Activated CD8-positive, alpha-beta T cell treated with anti-CD3 and anti-CD28 coated beads, Interleukin-2, amount 10 ng/mL, durations not matched to agents 7 days and 5 days (primary cell): ENCODE results near the gene PRKAB2. TPM values are rescaled to one million over a fixed set of nuclear protein-coding genes. Genes with fewer than 3 reads are reported as not detected.
"Not testable (repeated sequence)": the region's sequence is repeated elsewhere in the genome, so short reads cannot be mapped to it uniquely, and the experiment has no call there.

Experiments used
- ATAC-seq: fragments of 150-1000 bp; cut with Tn5 transposase; one replicate; pipeline ENCODE4 v1.10.0; 2021; ENCODE audit warnings: moderate library complexity
- CTCF ChIA-PET: fragments of 350-600 bp; sonication (Branson Sonifier 250); formaldehyde crosslinking; loops from one replicate; lab custom pipeline; 2021; ENCODE audit warnings: antibody characterized with exemption; lab: Charles Lee
- POLR2A ChIA-PET: fragments of 350-600 bp; sonication (Branson Sonifier 250); formaldehyde crosslinking; loops from one replicate; lab custom pipeline; 2021; ENCODE audit warnings: antibody characterized with exemption; lab: Charles Lee
- DNase-seq: peaks from one replicate; pipeline ENCODE4 v3.0.0-alpha.2; 2020
- H3K27ac Mint-ChIP-seq: one replicate; pipeline ENCODE4 v1.8.0; 2021; ENCODE audit warnings: mild to moderate bottlenecking, mixed read lengths
- H3K27me3 Mint-ChIP-seq: one replicate; pipeline ENCODE4 v1.8.0; 2021; ENCODE audit warnings: low read depth, mixed read lengths
- H3K36me3 Mint-ChIP-seq: one replicate; pipeline ENCODE4 v1.8.0; 2021; ENCODE audit warnings: low read depth, mixed read lengths
- H3K4me1 Mint-ChIP-seq: one replicate; pipeline ENCODE4 v1.8.0; 2021; ENCODE audit warnings: low read depth, mixed read lengths
- H3K4me3 Mint-ChIP-seq: one replicate; pipeline ENCODE4 v1.8.0; 2021; ENCODE audit warnings: mild to moderate bottlenecking, mixed read lengths
- H3K9me3 Mint-ChIP-seq: one replicate; pipeline ENCODE4 v1.8.0; 2022; ENCODE audit warnings: mixed read lengths; ENCODE audit not compliant: insufficient read depth
- total RNA-seq, 2 experiments: library from RNA; stranded (reverse); gene quantifications; one replicate each; pipeline ENCODE4 v1.2.3, GENCODE V29; 2021

PRKAB2 gene
- total RNA-seq, 2 experiments from 2014 or later = 9.6 to 10.4 TPM

- ChIA-PET CTCF (interaction anchor here (1.0 to 4.9 kb wide), 2 partner anchors 9 to 73 kb away, joined by 3 to 56 read pairs; partner anchors contain the start of gene CHD1L), POLR2A (interaction anchor here (1.0 to 2.7 kb wide), 2 partner anchors 85 to 86 kb away, joined by 5 to 14 read pairs; no protein-coding TSS in a partner anchor)
- Mint-ChIP-seq H3K27ac (no peak overlapping the region), H3K4me3 (peak overlapping the region; percentile 98), H3K9me3 (no peaks in the 10 kb centered on the region), H3K27me3 (no peaks in the 10 kb centered on the region), H3K36me3 (peaks cover 25% of the 10 kb centered on the region), H3K4me1 (peaks cover 32% of the 10 kb centered on the region)
- no peak for DNase-seq
- ATAC-seq = no peak
These were observed 2.2 kb downstream of the PRKAB2 start for GRCh38 chr1:147169840-147170674.

GRCh38 chr1:147169171-147169570 lies 3.1 kb downstream of the PRKAB2 start:
- ChIA-PET CTCF (interaction anchor here (1.0 to 4.9 kb wide), 3 partner anchors 8 to 73 kb away, joined by 3 to 56 read pairs (median 3); partner anchors contain the start of gene CHD1L), POLR2A (interaction anchor here (2.7 kb wide), 1 partner anchor 85 kb away, joined by 14 read pairs; no protein-coding TSS in a partner anchor)
- DNase-seq = no peak
- Mint-ChIP-seq H3K4me3 (no peak overlapping the region), H3K27ac (no peak overlapping the region), H3K4me1 (peaks cover 29% of the 10 kb centered on the region), H3K9me3 (no peaks in the 10 kb centered on the region), H3K36me3 (peaks cover 23% of the 10 kb centered on the region), H3K27me3 (no peaks in the 10 kb centered on the region)
- no peak for ATAC-seq

GRCh38 chr1:147168626-147169058 lies 3.6 kb downstream of the PRKAB2 start:
- H3K36me3 Mint-ChIP-seq = peaks cover 20% of the 10 kb centered on the region
- no peaks in the 10 kb centered on the region for H3K9me3 Mint-ChIP-seq
- no peak for DNase-seq
- ATAC-seq = no peak
- H3K4me1 Mint-ChIP-seq = peaks cover 26% of the 10 kb centered on the region
- ChIA-PET CTCF (interaction anchor here (1.0 to 4.9 kb wide), 3 partner anchors 8 to 74 kb away, joined by 3 to 56 read pairs (median 3); partner anchors contain the start of gene CHD1L), POLR2A (interaction anchor here (2.7 kb wide), 1 partner anchor 84 kb away, joined by 14 read pairs; no protein-coding TSS in a partner anchor)
- no peak overlapping the region for H3K27ac Mint-ChIP-seq
- no peak overlapping the region for H3K4me3 Mint-ChIP-seq
- no peaks in the 10 kb centered on the region for H3K27me3 Mint-ChIP-seq

- H3K9me3 Mint-ChIP-seq = no peaks in the 10 kb centered on the region
- DNase-seq = no peak
- H3K27me3 Mint-ChIP-seq = no peaks in the 10 kb centered on the region
- H3K36me3 Mint-ChIP-seq = peaks cover 14% of the 10 kb centered on the region
- H3K4me3 Mint-ChIP-seq = no peak overlapping the region
- no peak for ATAC-seq
- ChIA-PET CTCF (interaction anchor here (4.9 kb wide), 1 partner anchor 75 kb away, joined by 56 read pairs; the partner anchor contains the start of gene CHD1L), POLR2A (no interaction called here)
- peaks cover 17% of the 10 kb centered on the region for H3K4me1 Mint-ChIP-seq
- H3K27ac Mint-ChIP-seq = no peak overlapping the region
These were observed 4.9 kb downstream of the PRKAB2 start for GRCh38 chr1:147167365-147167764.

- CTCF ChIA-PET = interaction anchor here (1.1 to 1.9 kb wide), 3 partner anchors 8 to 80 kb away, joined by 3 to 8 read pairs (median 4); partner anchors contain the start of gene CHD1L
- Mint-ChIP-seq H3K9me3 (no peaks in the 10 kb centered on the region), H3K4me3 (no peak overlapping the region), H3K4me1 (no peaks in the 10 kb centered on the region), H3K27me3 (no peaks in the 10 kb centered on the region), H3K27ac (no peak overlapping the region), H3K36me3 (peaks cover 38% of the 10 kb centered on the region)
- POLR2A ChIA-PET = no interaction called here
- no peak for ATAC-seq
- DNase-seq = no peak
These were observed 9.3 kb downstream of the PRKAB2 start for GRCh38 chr1:147163019-147163418.

- no peaks in the 10 kb centered on the region for H3K4me1 Mint-ChIP-seq
- CTCF ChIA-PET = interaction anchor here (1.1 to 1.9 kb wide), 3 partner anchors 9 to 81 kb away, joined by 3 to 8 read pairs (median 4); partner anchors contain the start of gene CHD1L
- H3K27ac Mint-ChIP-seq = no peak overlapping the region
- no peaks in the 10 kb centered on the region for H3K9me3 Mint-ChIP-seq
- POLR2A ChIA-PET = interaction anchor here (1.0 to 1.3 kb wide), 2 partner anchors 11 to 78 kb away, joined by 4 to 5 read pairs; no protein-coding TSS in a partner anchor
- peaks cover 44% of the 10 kb centered on the region for H3K36me3 Mint-ChIP-seq
- H3K4me3 Mint-ChIP-seq = no peak overlapping the region
- DNase-seq = no peak
- no peak for ATAC-seq
- H3K27me3 Mint-ChIP-seq = no peaks in the 10 kb centered on the region
These were observed 10.2 kb downstream of the PRKAB2 start for GRCh38 chr1:147162093-147162492.

GRCh38 chr1:147157116-147157515 lies 15.2 kb downstream of the PRKAB2 start:
- H3K4me3 Mint-ChIP-seq, H3K4me1 Mint-ChIP-seq, H3K27me3 Mint-ChIP-seq, H3K9me3 Mint-ChIP-seq, POLR2A ChIA-PET, CTCF ChIA-PET, H3K27ac Mint-ChIP-seq, DNase-seq, ATAC-seq: not testable (repeated sequence)
- peaks cover 40% of the 10 kb centered on the region for H3K36me3 Mint-ChIP-seq

GRCh38 chr1:147156642-147157041 lies 15.6 kb downstream of the PRKAB2 start:
- no peaks in the 10 kb centered on the region for H3K9me3 Mint-ChIP-seq
- ChIA-PET CTCF (no interaction called here), POLR2A (no interaction called here)
- DNase-seq (no peak), ATAC-seq (no peak)
- no peak overlapping the region for H3K4me3 Mint-ChIP-seq
- H3K4me1 Mint-ChIP-seq = no peaks in the 10 kb centered on the region
- peaks cover 39% of the 10 kb centered on the region for H3K36me3 Mint-ChIP-seq
- H3K27ac Mint-ChIP-seq = no peak overlapping the region
- no peaks in the 10 kb centered on the region for H3K27me3 Mint-ChIP-seq

- no peaks in the 10 kb centered on the region for H3K27me3 Mint-ChIP-seq
- no peak overlapping the region for H3K27ac Mint-ChIP-seq
- POLR2A ChIA-PET = interaction anchor here (0.8 kb wide), 1 partner anchor 68 kb away, joined by 3 read pairs; no protein-coding TSS in a partner anchor
- CTCF ChIA-PET = interaction anchor here (0.6 kb wide), 1 partner anchor 457 kb away, joined by 3 read pairs; no protein-coding TSS in a partner anchor
- ATAC-seq (no peak), DNase-seq (no peak)
- no peaks in the 10 kb centered on the region for H3K9me3 Mint-ChIP-seq
- H3K36me3 Mint-ChIP-seq = peaks cover 16% of the 10 kb centered on the region
- no peaks in the 10 kb centered on the region for H3K4me1 Mint-ChIP-seq
- H3K4me3 Mint-ChIP-seq = no peak overlapping the region
These were observed 19.5 kb downstream of the PRKAB2 start for GRCh38 chr1:147152772-147153171.

GRCh38 chr1:147151244-147151643 lies 21.0 kb downstream of the PRKAB2 start:
- no peaks in the 10 kb centered on the region for H3K4me1 Mint-ChIP-seq
- CTCF ChIA-PET = no interaction called here
- H3K27me3 Mint-ChIP-seq = no peaks in the 10 kb centered on the region
- no peak overlapping the region for H3K4me3 Mint-ChIP-seq
- no peak overlapping the region for H3K27ac Mint-ChIP-seq
- no peaks in the 10 kb centered on the region for H3K9me3 Mint-ChIP-seq
- POLR2A ChIA-PET = no interaction called here
- DNase-seq (no peak), ATAC-seq (no peak)
- peaks cover 10% of the 10 kb centered on the region for H3K36me3 Mint-ChIP-seq

- Mint-ChIP-seq H3K9me3 (no peaks in the 10 kb centered on the region), H3K4me1 (no peaks in the 10 kb centered on the region), H3K27me3 (peaks cover 39% of the 10 kb centered on the region), H3K27ac (no peak overlapping the region), H3K4me3 (no peak overlapping the region), H3K36me3 (no peaks in the 10 kb centered on the region)
- no peak for ATAC-seq
- no peak for DNase-seq
- ChIA-PET POLR2A (no interaction called here), CTCF (no interaction called here)
These were observed 29.4 kb downstream of the PRKAB2 start for GRCh38 chr1:147142886-147143285.
